Osteocyte (in vitro differentiated cells): Measurements from ENCODE around the gene DMPK. TPM values are rescaled to one million over a fixed set of nuclear protein-coding genes. Genes with fewer than 3 reads are reported as not detected.

ENCODE experiments used
- DNase-seq: peaks from one replicate; pipeline ENCODE4 v3.0.0; 2021; ENCODE audit warnings: mixed read lengths; ENCODE audit not compliant: unreplicated experiment; ENCODE audit errors: extremely low spot score
- H3K27ac Mint-ChIP-seq: one replicate; pipeline ENCODE4 v1.8.0; 2021; ENCODE audit warnings: mild to moderate bottlenecking, mixed read lengths; ENCODE audit not compliant: unreplicated experiment
- H3K27me3 Mint-ChIP-seq: one replicate; pipeline ENCODE4 v1.8.0; 2021; ENCODE audit warnings: mixed read lengths; ENCODE audit not compliant: unreplicated experiment
- H3K36me3 Mint-ChIP-seq: one replicate; pipeline ENCODE4 v1.8.0; 2021; ENCODE audit warnings: mixed read lengths; ENCODE audit not compliant: unreplicated experiment
- H3K4me1 Mint-ChIP-seq: one replicate; pipeline ENCODE4 v1.8.0; 2021; ENCODE audit warnings: mixed read lengths; ENCODE audit not compliant: unreplicated experiment
- H3K4me3 Mint-ChIP-seq: one replicate; pipeline ENCODE4 v1.8.0; 2021; ENCODE audit warnings: mild to moderate bottlenecking, moderate library complexity, mixed read lengths; ENCODE audit not compliant: unreplicated experiment
- H3K9me3 Mint-ChIP-seq: one replicate; pipeline ENCODE4 v1.8.0; 2021; ENCODE audit warnings: mixed read lengths; ENCODE audit not compliant: unreplicated experiment
- total RNA-seq: library from RNA; stranded (reverse); gene quantifications from 2 replicates; pipeline ENCODE4 v1.2.1, GENCODE V29; 2021
- TF ChIP-seq, protein P1 (sequence below): fragments of 200-600 bp; sonication (generic); IDR thresholded peaks from 2 replicates; pipeline ENCODE4 v1.5.0; 2021; ENCODE audit warnings: antibody characterized with exemption, mild to moderate bottlenecking, moderate library complexity

The DMPK gene
- total RNA-seq, 1 donor from 2014 or later = 86.9 TPM

DNA sequence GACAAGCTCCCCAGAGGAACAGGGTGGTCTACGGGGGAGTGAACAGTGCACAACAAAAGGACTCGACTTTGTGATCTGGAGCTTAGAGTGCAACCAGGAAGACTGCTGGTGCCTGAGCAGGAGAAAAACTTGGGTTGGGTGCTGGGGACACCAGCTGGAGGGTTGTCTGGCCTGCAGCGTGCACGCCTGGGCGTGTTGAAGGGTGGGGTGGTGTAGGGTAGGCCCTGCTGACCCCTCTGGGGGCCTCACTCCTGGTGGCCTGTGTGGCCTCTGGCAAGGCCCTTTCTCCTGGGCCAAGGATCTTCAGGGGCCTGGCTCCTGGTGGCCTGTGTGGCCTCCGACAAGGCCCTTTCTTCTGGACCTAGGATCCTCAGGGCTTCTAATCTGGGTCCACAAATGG, 37.5 kb upstream of the DMPK start:
- Mint-ChIP-seq H3K27me3 (no peaks in the 10 kb centered on the region), H3K4me3 (no peak overlapping the region), H3K36me3 (peaks cover 10% of the 10 kb centered on the region), H3K4me1 (peaks cover 10% of the 10 kb centered on the region), H3K9me3 (no peaks in the 10 kb centered on the region), H3K27ac (no peak overlapping the region)
- no peak for DNase-seq
- TF ChIP-seq, protein P1, sequence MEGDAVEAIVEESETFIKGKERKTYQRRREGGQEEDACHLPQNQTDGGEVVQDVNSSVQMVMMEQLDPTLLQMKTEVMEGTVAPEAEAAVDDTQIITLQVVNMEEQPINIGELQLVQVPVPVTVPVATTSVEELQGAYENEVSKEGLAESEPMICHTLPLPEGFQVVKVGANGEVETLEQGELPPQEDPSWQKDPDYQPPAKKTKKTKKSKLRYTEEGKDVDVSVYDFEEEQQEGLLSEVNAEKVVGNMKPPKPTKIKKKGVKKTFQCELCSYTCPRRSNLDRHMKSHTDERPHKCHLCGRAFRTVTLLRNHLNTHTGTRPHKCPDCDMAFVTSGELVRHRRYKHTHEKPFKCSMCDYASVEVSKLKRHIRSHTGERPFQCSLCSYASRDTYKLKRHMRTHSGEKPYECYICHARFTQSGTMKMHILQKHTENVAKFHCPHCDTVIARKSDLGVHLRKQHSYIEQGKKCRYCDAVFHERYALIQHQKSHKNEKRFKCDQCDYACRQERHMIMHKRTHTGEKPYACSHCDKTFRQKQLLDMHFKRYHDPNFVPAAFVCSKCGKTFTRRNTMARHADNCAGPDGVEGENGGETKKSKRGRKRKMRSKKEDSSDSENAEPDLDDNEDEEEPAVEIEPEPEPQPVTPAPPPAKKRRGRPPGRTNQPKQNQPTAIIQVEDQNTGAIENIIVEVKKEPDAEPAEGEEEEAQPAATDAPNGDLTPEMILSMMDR = no peak

DNA sequence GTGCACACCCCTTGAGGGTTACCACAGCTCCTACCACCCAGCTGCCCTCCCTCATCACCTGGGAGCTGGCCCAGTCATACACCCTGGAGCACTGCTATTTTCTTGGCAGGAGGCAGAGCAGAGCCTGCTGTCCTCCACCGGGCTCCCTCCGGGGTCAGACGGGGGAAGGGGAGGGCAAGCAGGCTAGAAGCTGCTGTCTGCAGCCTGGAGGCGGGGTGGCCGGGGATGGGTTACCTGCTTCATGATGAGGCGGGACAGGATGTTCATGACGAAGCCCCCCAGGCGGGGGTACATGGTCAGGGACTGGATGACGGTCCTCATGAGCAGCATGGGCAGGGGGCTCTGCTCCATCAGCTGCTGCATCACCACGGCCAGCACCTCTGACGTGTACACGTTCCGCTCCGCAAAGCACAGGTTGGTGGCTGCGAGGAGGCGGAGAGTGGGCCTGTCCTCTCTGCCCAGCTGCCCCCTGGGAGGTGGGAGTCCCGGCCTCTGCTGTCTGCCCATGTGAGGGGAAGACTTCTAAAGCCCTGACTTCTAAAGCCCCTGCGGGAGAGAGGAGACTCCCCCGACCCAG, 35.5 kb upstream of the DMPK start:
- H3K27ac Mint-ChIP-seq = peak overlapping the region; percentile 59
- no peaks in the 10 kb centered on the region for H3K27me3 Mint-ChIP-seq
- no peaks in the 10 kb centered on the region for H3K9me3 Mint-ChIP-seq
- peak; percentile 85 for DNase-seq
- TF ChIP-seq, protein P1 = no peak
- no peak overlapping the region for H3K4me3 Mint-ChIP-seq
- no peaks in the 10 kb centered on the region for H3K36me3 Mint-ChIP-seq
- peaks cover 10% of the 10 kb centered on the region for H3K4me1 Mint-ChIP-seq

DNA sequence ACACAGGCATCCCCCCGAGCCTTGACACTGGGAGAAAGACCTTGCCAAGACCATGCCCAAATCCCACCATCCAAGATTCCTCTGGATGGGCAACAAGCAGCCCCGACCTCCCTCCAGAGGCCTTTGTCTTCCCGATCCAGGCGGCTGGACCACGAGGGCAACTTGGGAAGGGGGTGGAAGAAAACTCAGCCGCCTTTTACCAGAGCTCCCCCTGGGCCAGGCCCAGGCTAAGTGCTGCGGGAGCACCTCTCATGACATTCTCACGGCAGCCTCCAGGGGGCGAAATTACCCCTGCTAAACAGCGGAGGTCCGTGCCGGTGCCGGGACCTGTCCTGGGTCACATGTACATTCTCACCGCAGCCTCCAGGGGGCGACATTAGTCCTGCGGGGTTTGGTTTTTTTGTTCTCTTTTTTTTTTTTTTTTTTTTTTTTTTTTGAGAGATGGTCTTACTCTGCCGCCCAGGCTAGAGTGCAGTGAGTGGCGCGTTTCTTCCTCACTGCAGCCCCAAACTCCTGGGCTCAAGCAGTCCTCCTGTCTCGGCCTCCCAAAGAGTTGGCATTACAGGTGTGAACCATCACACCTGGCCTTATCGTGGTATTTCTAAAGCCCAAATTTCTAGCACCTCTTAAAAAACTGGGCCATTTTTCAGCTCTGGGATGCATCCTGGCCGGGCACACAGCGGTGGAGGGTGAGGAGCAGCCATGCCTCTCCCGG, 34.9 kb upstream of the DMPK start:
- no peaks in the 10 kb centered on the region for H3K36me3 Mint-ChIP-seq
- peak overlapping the region; percentile 59 for H3K27ac Mint-ChIP-seq
- peaks cover 10% of the 10 kb centered on the region for H3K4me1 Mint-ChIP-seq
- DNase-seq = peak; percentile 99
- no peaks in the 10 kb centered on the region for H3K27me3 Mint-ChIP-seq
- H3K4me3 Mint-ChIP-seq = no peak overlapping the region
- H3K9me3 Mint-ChIP-seq = no peaks in the 10 kb centered on the region
- TF ChIP-seq, protein P1 = peak; percentile 98

DNA sequence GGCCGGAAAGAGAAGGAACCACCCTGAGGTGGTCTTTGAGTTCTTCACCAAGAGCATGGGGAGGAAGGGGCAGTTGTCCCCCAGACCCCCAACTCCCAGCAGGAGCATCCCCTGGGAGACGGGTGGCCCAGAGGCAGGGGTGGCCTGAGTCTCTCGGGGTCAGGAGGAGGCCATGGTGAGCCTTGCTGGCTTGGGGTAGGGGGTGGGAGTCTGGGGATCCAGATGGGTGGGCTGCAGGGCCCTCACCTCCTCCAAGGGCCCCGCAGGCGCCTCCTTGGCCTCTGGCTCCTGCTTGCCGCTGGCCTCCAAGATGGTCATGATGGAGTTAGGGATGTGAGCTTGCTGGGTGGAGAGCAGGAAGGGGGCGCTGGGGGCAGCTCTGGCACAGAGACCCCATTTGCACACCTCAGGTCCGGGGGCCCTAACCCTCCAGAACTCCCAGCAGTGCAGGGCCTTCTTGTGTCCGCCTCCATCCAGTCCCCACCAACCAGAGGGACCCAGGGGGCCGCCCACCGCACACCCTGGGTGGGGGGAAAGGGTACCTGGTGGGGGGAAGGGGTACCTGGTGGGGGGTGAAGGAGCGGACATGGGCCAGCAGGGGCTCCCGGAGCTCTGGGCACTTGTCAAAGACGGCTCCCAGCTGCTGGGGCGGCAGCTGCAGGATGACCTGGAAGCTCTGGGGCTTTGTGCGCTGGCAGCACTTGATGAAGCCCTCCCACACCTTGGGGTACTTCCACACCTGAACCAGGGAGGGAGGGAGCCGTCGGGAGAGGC, 34.1 kb upstream of the DMPK start:
- Mint-ChIP-seq H3K4me1 (peaks cover 10% of the 10 kb centered on the region), H3K27me3 (no peaks in the 10 kb centered on the region), H3K9me3 (no peaks in the 10 kb centered on the region), H3K4me3 (peak overlapping the region; percentile 45), H3K27ac (peak overlapping the region; percentile 72), H3K36me3 (no peaks in the 10 kb centered on the region)
- DNase-seq = no peak
- TF ChIP-seq, protein P1 = no peak
